Ovary (tissue), 3 donors: ENCODE results near the gene CPNE4.

ENCODE experiments used
- CTCF ChIP-seq, 3 donors: fragments of 450-650 bp in 2 of 3; fragments of 200-600 bp in 1 of 3; IDR thresholded peaks; one replicate each; pipeline versions ENCODE4 v1.5.1 to v1.8.0; 2016 to 2022; ENCODE audit warnings: antibody characterized with exemption in 3 of 3, mild to moderate bottlenecking in 1 of 3
- EP300 ChIP-seq: sonication (generic); formaldehyde crosslinking; IDR thresholded peaks from one replicate; pipeline ENCODE4 v1.6.1; 2017; ENCODE audit warnings: antibody characterized with exemption
- POLR2A ChIP-seq: fragments of 450-650 bp; IDR thresholded peaks from one replicate; pipeline ENCODE4 v1.6.1; 2017; ENCODE audit warnings: antibody characterized with exemption, mild to moderate bottlenecking, moderate library complexity
- donor health status: DM: no; HTN: no; CAD: no.

- no peak for TF ChIP-seq EP300
- no peak for TF ChIP-seq CTCF (IDR thresholded peaks at IDR 0.05)
- TF ChIP-seq POLR2A = no peak
Observed at GRCh38 chr3:131738095-131738494, 296.7 kb downstream of the CPNE4 start.
